ENCODE results near the gene LGALS3BP. TPM values are rescaled to one million over a fixed set of nuclear protein-coding genes. Genes with fewer than 3 reads are reported as not detected.
"Not testable (repeated sequence)": the region's sequence is repeated elsewhere in the genome, so short reads cannot be mapped to it uniquely, and the experiment has no call there.

LGALS3BP gene
- total RNA-seq, 2 experiments from 2014 or later, result 48.0 to 49.5 TPM

- H3K27ac Mint-ChIP-seq, result no peak overlapping the region
- H3K36me3 Mint-ChIP-seq, result peaks cover 1% of the 10 kb centered on the region
- no peaks in the 10 kb centered on the region for H3K4me1 Mint-ChIP-seq (ENCODE audit: low read depth)
- DNase-seq, result no peak
- no peak overlapping the region for H3K4me3 Mint-ChIP-seq
- intact Hi-C loops (cut with micrococcal nuclease), result no loop called here
- H3K9me3 Mint-ChIP-seq, result peaks cover 22% of the 10 kb centered on the region
- peaks cover 4% of the 10 kb centered on the region for H3K27me3 Mint-ChIP-seq
- ChIA-PET POLR2A (no interaction called here), CTCF (no interaction called here)
Observed at GRCh38 chr17:78947235-78948149, 32.2 kb downstream of the LGALS3BP start.

DNA sequence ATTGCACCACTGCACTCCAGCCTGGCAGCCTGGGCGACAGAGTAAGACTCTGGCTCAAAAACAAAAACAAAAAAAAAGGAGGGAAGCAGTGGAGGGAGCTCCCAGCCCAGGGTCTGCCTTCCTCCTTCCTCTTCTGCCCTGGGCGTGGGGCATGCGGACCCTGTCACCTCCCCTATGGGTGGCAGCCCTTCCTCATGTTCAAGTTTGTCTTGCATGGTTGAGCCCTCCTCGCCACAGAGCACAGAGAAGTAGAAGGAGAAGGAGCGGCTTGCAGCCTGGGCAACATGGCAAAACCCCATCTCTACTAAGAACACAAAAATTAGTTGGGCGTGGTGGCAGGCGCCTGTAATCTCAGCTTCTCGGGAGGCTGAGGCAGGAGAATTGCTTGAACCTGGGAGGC is 33.1 kb downstream of the LGALS3BP start:
- H3K4me1 Mint-ChIP-seq (ENCODE audit: low read depth), result no peaks in the 10 kb centered on the region
- H3K27ac Mint-ChIP-seq, result no peak overlapping the region
- intact Hi-C loops (cut with micrococcal nuclease), result no loop called here
- H3K27me3 Mint-ChIP-seq, result peaks cover 4% of the 10 kb centered on the region
- peaks cover 22% of the 10 kb centered on the region for H3K9me3 Mint-ChIP-seq
- DNase-seq, result no peak
- H3K4me3 Mint-ChIP-seq, result no peak overlapping the region
- H3K36me3 Mint-ChIP-seq, result peaks cover 1% of the 10 kb centered on the region
- ChIA-PET POLR2A (no interaction called here), CTCF (no interaction called here)

DNA sequence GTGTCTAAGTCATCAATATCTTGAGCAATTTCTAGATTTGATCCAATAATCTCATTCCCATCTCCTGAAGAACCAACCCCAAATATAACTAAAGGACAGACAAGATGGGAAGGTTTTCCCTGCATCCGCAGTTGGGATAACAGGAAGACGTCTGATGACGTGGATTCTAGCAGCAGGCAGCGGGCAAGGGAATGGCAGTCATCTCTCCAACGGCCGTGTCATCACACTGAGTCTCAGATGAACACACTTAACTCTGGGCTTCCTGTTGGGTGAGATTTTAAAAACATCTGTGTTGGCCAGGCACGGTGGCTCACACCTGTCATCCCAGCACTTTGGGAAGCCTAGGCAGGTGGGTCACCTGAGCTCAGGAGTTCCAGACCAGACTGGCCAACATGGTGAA is 33.6 kb downstream of the LGALS3BP start:
- POLR2A ChIA-PET, result no interaction called here
- Mint-ChIP-seq H3K36me3 (peaks cover 1% of the 10 kb centered on the region), H3K27ac (no peak overlapping the region), H3K27me3 (peaks cover 4% of the 10 kb centered on the region), H3K9me3 (peaks cover 17% of the 10 kb centered on the region), H3K4me1 (ENCODE audit: low read depth) (no peaks in the 10 kb centered on the region), H3K4me3 (no peak overlapping the region)
- CTCF ChIA-PET, result no interaction called here
- intact Hi-C loops (cut with micrococcal nuclease), result no loop called here
- DNase-seq, result no peak

GRCh38 chr17:78945455-78945854 is 34.3 kb downstream of the LGALS3BP start:
- DNase-seq; CTCF ChIA-PET; H3K36me3 Mint-ChIP-seq; H3K27me3 Mint-ChIP-seq; H3K4me1 Mint-ChIP-seq (ENCODE audit: low read depth); H3K27ac Mint-ChIP-seq; intact Hi-C loops (cut with micrococcal nuclease); H3K4me3 Mint-ChIP-seq; POLR2A ChIA-PET: not testable (repeated sequence)
- H3K9me3 Mint-ChIP-seq, result peaks cover 10% of the 10 kb centered on the region

DNA sequence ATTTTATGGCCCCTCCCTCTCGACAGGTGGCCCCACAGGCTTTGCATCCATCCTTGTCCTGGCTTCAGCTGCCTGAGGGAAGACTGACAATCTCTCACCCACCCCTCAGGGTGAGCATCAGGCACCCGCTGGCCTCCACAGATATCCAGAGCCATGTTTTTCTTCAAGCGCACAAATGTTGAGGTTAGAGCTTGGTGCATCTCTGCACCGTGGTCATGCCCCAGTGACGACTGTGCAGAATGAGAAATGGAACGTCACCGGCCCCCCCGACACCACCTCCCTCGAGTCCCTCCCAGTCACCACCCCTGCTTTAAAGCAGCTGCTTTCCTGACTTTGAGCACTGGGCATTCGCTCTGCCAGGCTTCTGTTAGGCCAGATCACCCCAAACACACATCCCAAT is 34.8 kb downstream of the LGALS3BP start:
- Mint-ChIP-seq H3K4me3 (no peak overlapping the region), H3K27me3 (peaks cover 3% of the 10 kb centered on the region), H3K27ac (no peak overlapping the region), H3K4me1 (ENCODE audit: low read depth) (no peaks in the 10 kb centered on the region), H3K36me3 (no peaks in the 10 kb centered on the region), H3K9me3 (peaks cover 6% of the 10 kb centered on the region)
- intact Hi-C loops (cut with micrococcal nuclease), result no loop called here
- CTCF ChIA-PET, result no interaction called here
- no peak for DNase-seq
- POLR2A ChIA-PET, result no interaction called here

- no peak overlapping the region for H3K4me3 Mint-ChIP-seq
- no peaks in the 10 kb centered on the region for H3K36me3 Mint-ChIP-seq
- no peak overlapping the region for H3K27ac Mint-ChIP-seq
- peaks cover 3% of the 10 kb centered on the region for H3K27me3 Mint-ChIP-seq
- no peaks in the 10 kb centered on the region for H3K9me3 Mint-ChIP-seq
- ChIA-PET POLR2A (no interaction called here), CTCF (no interaction called here)
- no peak for DNase-seq
- intact Hi-C loops (cut with micrococcal nuclease), result no loop called here
- no peaks in the 10 kb centered on the region for H3K4me1 Mint-ChIP-seq (ENCODE audit: low read depth)
Observed at GRCh38 chr17:78944026-78944425, 35.7 kb downstream of the LGALS3BP start.

GRCh38 chr17:78940708-78941107 is 39.0 kb downstream of the LGALS3BP start:
- ChIA-PET CTCF (interaction anchor here (2.4 kb wide), 1 partner anchor 30 kb away, joined by 11 read pairs; no protein-coding TSS in a partner anchor), POLR2A (no interaction called here)
- intact Hi-C loops (cut with micrococcal nuclease), result no loop called here
- Mint-ChIP-seq H3K9me3 (no peaks in the 10 kb centered on the region), H3K4me3 (no peak overlapping the region), H3K36me3 (no peaks in the 10 kb centered on the region), H3K4me1 (ENCODE audit: low read depth) (no peaks in the 10 kb centered on the region), H3K27ac (no peak overlapping the region), H3K27me3 (peaks cover 2% of the 10 kb centered on the region)
- no peak for DNase-seq

- ChIA-PET POLR2A (no interaction called here), CTCF (interaction anchor here (2.4 kb wide), 1 partner anchor 31 kb away, joined by 11 read pairs; no protein-coding TSS in a partner anchor)
- DNase-seq, result no peak
- peaks cover 2% of the 10 kb centered on the region for H3K27me3 Mint-ChIP-seq
- no peaks in the 10 kb centered on the region for H3K9me3 Mint-ChIP-seq
- intact Hi-C loops (cut with micrococcal nuclease), result no loop called here
- H3K36me3 Mint-ChIP-seq, result no peaks in the 10 kb centered on the region
- no peak overlapping the region for H3K27ac Mint-ChIP-seq
- no peaks in the 10 kb centered on the region for H3K4me1 Mint-ChIP-seq (ENCODE audit: low read depth)
- no peak overlapping the region for H3K4me3 Mint-ChIP-seq
Observed at GRCh38 chr17:78940258-78940657, 39.5 kb downstream of the LGALS3BP start.

GRCh38 chr17:78939615-78940014 is 40.1 kb downstream of the LGALS3BP start:
- Mint-ChIP-seq H3K4me1 (ENCODE audit: low read depth) (no peaks in the 10 kb centered on the region), H3K4me3 (no peak overlapping the region), H3K9me3 (no peaks in the 10 kb centered on the region), H3K27me3 (peaks cover 2% of the 10 kb centered on the region), H3K27ac (no peak overlapping the region), H3K36me3 (no peaks in the 10 kb centered on the region)
- DNase-seq, result no peak
- ChIA-PET POLR2A (no interaction called here), CTCF (no interaction called here)
- intact Hi-C loops (cut with micrococcal nuclease), result no loop called here

GRCh38 chr17:78937561-78937960 is 42.2 kb downstream of the LGALS3BP start:
- Mint-ChIP-seq H3K4me1 (ENCODE audit: low read depth) (peaks cover 17% of the 10 kb centered on the region), H3K27me3 (no peaks in the 10 kb centered on the region), H3K36me3 (no peaks in the 10 kb centered on the region), H3K4me3 (no peak overlapping the region), H3K9me3 (no peaks in the 10 kb centered on the region), H3K27ac (no peak overlapping the region)
- no peak for DNase-seq
- CTCF ChIA-PET, result no interaction called here
- POLR2A ChIA-PET, result no interaction called here
- intact Hi-C loops (cut with micrococcal nuclease), result no loop called here

- no peaks in the 10 kb centered on the region for H3K9me3 Mint-ChIP-seq
- no peak overlapping the region for H3K27ac Mint-ChIP-seq
- H3K36me3 Mint-ChIP-seq, result no peaks in the 10 kb centered on the region
- no peak overlapping the region for H3K4me3 Mint-ChIP-seq
- no peak for DNase-seq
- CTCF ChIA-PET, result no interaction called here
- intact Hi-C loops (cut with micrococcal nuclease), result no loop called here
- POLR2A ChIA-PET, result no interaction called here
- no peaks in the 10 kb centered on the region for H3K27me3 Mint-ChIP-seq
- peaks cover 17% of the 10 kb centered on the region for H3K4me1 Mint-ChIP-seq (ENCODE audit: low read depth)
Observed at GRCh38 chr17:78935419-78936323, 44.1 kb downstream of the LGALS3BP start.

DNA sequence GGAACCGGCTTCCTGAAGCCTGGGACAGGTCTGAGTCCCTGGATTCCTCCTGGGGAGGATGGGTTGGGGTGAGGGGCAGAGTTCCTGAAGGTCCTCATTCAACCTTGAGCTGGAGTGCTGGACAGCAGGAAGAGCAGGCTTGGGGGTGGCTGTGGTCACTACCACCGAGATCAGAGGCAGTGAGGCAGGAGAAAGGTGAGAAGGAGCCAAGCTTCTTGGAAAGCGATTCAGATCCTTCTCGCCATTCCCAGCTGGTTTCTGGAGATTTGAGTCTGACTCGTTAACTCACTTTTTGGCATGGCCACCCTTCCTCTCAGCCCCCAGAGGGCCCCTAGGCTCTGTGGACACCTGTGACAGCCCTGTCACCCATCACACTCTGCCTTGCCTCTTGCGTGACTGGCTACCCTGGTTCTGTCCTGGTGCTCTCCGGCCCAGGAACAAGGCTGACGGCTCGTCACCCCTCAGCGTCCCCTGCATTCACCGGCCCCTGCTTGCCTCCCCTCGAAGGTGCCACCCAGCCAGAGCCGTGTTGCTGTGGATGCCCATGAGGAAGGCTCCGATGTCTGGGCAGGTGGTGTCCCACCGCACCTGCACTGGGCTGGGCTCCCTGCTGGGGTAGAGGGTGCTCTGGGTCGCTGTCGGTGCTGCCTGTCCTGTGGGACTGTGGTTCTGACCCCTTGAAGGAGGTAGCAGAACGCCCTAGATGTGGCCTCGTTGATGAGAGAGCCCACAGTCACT is 44.9 kb downstream of the LGALS3BP start:
- no peak overlapping the region for H3K4me3 Mint-ChIP-seq
- intact Hi-C loops (cut with micrococcal nuclease), result no loop called here
- DNase-seq, result no peak
- no peaks in the 10 kb centered on the region for H3K36me3 Mint-ChIP-seq
- ChIA-PET CTCF (no interaction called here), POLR2A (no interaction called here)
- no peak overlapping the region for H3K27ac Mint-ChIP-seq
- H3K4me1 Mint-ChIP-seq (ENCODE audit: low read depth), result peaks cover 17% of the 10 kb centered on the region
- no peaks in the 10 kb centered on the region for H3K27me3 Mint-ChIP-seq
- no peaks in the 10 kb centered on the region for H3K9me3 Mint-ChIP-seq

All from activated CD4-positive, alpha-beta memory T cell treated with anti-CD3 and anti-CD28 coated beads for 36 hours (primary cell).